GM23338 (cell line): ENCODE measurements around the gene VDAC1. TPM values are rescaled to one million over a fixed set of nuclear protein-coding genes. Genes with fewer than 3 reads are reported as not detected.

Experiments
- CREB1 ChIP-seq: fragments of 250-450 bp; sonication (Bioruptor Pico); IDR thresholded peaks from 2 replicates; pipeline ENCODE4 v1.5.0; 2020; ENCODE audit warnings: low read depth, mild to moderate bottlenecking, moderate library complexity
- EZH2 ChIP-seq: fragments of 200-600 bp; sonication (generic); IDR thresholded peaks from one replicate; pipeline ENCODE4 v1.8.0; 2017; ENCODE audit warnings: antibody characterized with exemption, mild to moderate bottlenecking, low read depth; ENCODE audit not compliant: unreplicated experiment
- JUNB ChIP-seq: IDR thresholded peaks from one replicate; pipeline ENCODE4 v1.6.1; 2016; ENCODE audit warnings: antibody characterized with exemption; ENCODE audit not compliant: unreplicated experiment
- NANOG ChIP-seq: IDR thresholded peaks from 2 replicates; pipeline ENCODE4 v1.6.1; 2016; ENCODE audit warnings: antibody characterized with exemption, borderline replicate concordance
- POLR2AphosphoS5 ChIP-seq: IDR thresholded peaks from 2 replicates; pipeline ENCODE4 v1.6.1; 2016; ENCODE audit warnings: antibody characterized with exemption, low read depth
- STAT1 ChIP-seq: IDR thresholded peaks from one replicate; pipeline ENCODE4 v1.6.1; 2016; ENCODE audit warnings: antibody characterized with exemption; ENCODE audit not compliant: unreplicated experiment
- ZNF114 ChIP-seq: fragments of 250-450 bp; sonication (Bioruptor Pico); IDR thresholded peaks from 2 replicates; pipeline ENCODE4 v1.5.0; 2020; ENCODE audit warnings: mild to moderate bottlenecking, moderate library complexity
- polyA plus RNA-seq: library from polyadenylated mRNA; unstranded; fragments of >200 nt; fragmentation: Nextera tagmentation; extraction: Ambion mirVana; gene quantifications from 2 replicates; pipeline ENCODE4 v1.2.1, GENCODE V29; 2016
- total RNA-seq: library from RNA; depleted of rRNA; stranded (reverse); fragments of >200 nt; shearing (Covaris generic); gene quantifications from 2 replicates; pipeline ENCODE4 v1.2.3, GENCODE V29; 2014
- TF ChIP-seq, protein P1 (sequence below): fragments of 250-450 bp; sonication (Bioruptor Pico); IDR thresholded peaks from 2 replicates; pipeline ENCODE4 v1.5.0; 2020; ENCODE audit warnings: mild to moderate bottlenecking, moderate library complexity
- TF ChIP-seq, protein P2 (sequence below): IDR thresholded peaks from one replicate; pipeline ENCODE4 v1.6.1; 2018; ENCODE audit warnings: antibody characterized with exemption; ENCODE audit not compliant: unreplicated experiment

The VDAC1 gene
- total and polyA plus RNA-seq, 2 experiments from 2014 or later, result 300 to 329 TPM

DNA sequence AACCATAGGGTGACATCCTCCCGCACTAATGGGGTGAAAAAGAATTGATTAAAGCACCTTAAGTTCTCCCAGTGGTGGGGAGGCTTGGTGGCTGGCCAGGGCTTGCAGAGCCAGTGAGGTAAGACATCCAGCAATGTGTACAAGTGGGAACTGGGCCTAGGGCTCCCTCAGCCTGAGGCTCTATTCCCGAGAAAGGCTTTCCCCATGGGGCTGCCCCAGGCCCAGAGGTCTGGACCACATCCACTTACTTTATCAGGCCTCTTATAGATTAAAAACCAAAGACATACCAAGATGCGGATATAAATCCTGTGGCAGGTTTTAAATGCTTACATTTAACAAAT is 71.6 kb downstream of the VDAC1 start (continued):
- TF ChIP-seq, protein P1, sequence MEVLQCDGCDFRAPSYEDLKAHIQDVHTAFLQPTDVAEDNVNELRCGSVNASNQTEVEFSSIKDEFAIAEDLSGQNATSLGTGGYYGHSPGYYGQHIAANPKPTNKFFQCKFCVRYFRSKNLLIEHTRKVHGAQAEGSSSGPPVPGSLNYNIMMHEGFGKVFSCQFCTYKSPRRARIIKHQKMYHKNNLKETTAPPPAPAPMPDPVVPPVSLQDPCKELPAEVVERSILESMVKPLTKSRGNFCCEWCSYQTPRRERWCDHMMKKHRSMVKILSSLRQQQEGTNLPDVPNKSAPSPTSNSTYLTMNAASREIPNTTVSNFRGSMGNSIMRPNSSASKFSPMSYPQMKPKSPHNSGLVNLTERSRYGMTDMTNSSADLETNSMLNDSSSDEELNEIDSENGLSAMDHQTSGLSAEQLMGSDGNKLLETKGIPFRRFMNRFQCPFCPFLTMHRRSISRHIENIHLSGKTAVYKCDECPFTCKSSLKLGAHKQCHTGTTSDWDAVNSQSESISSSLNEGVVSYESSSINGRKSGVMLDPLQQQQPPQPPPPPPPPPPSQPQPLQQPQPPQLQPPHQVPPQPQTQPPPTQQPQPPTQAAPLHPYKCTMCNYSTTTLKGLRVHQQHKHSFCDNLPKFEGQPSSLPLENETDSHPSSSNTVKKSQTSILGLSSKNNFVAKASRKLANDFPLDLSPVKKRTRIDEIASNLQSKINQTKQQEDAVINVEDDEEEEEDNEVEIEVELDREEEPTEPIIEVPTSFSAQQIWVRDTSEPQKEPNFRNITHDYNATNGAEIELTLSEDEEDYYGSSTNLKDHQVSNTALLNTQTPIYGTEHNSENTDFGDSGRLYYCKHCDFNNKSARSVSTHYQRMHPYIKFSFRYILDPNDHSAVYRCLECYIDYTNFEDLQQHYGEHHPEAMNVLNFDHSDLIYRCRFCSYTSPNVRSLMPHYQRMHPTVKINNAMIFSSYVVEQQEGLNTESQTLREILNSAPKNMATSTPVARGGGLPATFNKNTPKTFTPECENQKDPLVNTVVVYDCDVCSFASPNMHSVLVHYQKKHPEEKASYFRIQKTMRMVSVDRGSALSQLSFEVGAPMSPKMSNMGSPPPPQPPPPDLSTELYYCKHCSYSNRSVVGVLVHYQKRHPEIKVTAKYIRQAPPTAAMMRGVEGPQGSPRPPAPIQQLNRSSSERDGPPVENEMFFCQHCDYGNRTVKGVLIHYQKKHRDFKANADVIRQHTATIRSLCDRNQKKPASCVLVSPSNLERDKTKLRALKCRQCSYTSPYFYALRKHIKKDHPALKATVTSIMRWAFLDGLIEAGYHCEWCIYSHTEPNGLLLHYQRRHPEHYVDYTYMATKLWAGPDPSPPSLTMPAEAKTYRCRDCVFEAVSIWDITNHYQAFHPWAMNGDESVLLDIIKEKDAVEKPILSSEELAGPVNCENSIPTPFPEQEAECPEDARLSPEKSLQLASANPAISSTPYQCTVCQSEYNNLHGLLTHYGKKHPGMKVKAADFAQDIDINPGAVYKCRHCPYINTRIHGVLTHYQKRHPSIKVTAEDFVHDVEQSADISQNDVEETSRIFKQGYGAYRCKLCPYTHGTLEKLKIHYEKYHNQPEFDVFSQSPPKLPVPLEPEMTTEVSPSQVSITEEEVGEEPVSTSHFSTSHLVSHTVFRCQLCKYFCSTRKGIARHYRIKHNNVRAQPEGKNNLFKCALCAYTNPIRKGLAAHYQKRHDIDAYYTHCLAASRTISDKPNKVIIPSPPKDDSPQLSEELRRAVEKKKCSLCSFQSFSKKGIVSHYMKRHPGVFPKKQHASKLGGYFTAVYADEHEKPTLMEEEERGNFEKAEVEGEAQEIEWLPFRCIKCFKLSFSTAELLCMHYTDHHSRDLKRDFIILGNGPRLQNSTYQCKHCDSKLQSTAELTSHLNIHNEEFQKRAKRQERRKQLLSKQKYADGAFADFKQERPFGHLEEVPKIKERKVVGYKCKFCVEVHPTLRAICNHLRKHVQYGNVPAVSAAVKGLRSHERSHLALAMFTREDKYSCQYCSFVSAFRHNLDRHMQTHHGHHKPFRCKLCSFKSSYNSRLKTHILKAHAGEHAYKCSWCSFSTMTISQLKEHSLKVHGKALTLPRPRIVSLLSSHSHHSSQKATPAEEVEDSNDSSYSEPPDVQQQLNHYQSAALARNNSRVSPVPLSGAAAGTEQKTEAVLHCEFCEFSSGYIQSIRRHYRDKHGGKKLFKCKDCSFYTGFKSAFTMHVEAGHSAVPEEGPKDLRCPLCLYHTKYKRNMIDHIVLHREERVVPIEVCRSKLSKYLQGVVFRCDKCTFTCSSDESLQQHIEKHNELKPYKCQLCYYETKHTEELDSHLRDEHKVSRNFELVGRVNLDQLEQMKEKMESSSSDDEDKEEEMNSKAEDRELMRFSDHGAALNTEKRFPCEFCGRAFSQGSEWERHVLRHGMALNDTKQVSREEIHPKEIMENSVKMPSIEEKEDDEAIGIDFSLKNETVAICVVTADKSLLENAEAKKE (CRISPR knock-in tag), result no peak
- no peak for TF ChIP-seq CREB1 (CRISPR knock-in tag)
- TF ChIP-seq JUNB, result no peak
- no peak for TF ChIP-seq NANOG
- no peak for TF ChIP-seq POLR2AphosphoS5
- TF ChIP-seq EZH2, result no peak
- no peak for TF ChIP-seq ZNF114
- TF ChIP-seq STAT1, result no peak
- TF ChIP-seq, protein P2, sequence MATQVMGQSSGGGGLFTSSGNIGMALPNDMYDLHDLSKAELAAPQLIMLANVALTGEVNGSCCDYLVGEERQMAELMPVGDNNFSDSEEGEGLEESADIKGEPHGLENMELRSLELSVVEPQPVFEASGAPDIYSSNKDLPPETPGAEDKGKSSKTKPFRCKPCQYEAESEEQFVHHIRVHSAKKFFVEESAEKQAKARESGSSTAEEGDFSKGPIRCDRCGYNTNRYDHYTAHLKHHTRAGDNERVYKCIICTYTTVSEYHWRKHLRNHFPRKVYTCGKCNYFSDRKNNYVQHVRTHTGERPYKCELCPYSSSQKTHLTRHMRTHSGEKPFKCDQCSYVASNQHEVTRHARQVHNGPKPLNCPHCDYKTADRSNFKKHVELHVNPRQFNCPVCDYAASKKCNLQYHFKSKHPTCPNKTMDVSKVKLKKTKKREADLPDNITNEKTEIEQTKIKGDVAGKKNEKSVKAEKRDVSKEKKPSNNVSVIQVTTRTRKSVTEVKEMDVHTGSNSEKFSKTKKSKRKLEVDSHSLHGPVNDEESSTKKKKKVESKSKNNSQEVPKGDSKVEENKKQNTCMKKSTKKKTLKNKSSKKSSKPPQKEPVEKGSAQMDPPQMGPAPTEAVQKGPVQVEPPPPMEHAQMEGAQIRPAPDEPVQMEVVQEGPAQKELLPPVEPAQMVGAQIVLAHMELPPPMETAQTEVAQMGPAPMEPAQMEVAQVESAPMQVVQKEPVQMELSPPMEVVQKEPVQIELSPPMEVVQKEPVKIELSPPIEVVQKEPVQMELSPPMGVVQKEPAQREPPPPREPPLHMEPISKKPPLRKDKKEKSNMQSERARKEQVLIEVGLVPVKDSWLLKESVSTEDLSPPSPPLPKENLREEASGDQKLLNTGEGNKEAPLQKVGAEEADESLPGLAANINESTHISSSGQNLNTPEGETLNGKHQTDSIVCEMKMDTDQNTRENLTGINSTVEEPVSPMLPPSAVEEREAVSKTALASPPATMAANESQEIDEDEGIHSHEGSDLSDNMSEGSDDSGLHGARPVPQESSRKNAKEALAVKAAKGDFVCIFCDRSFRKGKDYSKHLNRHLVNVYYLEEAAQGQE, result no peak
